Measurements from ENCODE around the gene MGLL. TPM values are rescaled to one million over a fixed set of nuclear protein-coding genes. Genes with fewer than 3 reads are reported as not detected.
"Not testable (repeated sequence)": the region's sequence is repeated elsewhere in the genome, so short reads cannot be mapped to it uniquely, and the experiment has no call there.

The MGLL gene
- total RNA-seq, 1 experiment from 2014 or later: 31.2 TPM

GRCh38 chr3:127709320-127710060 lies 112.8 kb downstream of the MGLL start:
- DNase-seq (ENCODE audit: low spot score): no peak

- no peak for DNase-seq (ENCODE audit: low spot score)
These were observed 113.5 kb downstream of the MGLL start for GRCh38 chr3:127708837-127709236.

GRCh38 chr3:127707851-127708411 lies 114.4 kb downstream of the MGLL start:
- DNase-seq (ENCODE audit: low spot score): no peak

- DNase-seq (ENCODE audit: low spot score): no peak
These were observed 115.4 kb downstream of the MGLL start for GRCh38 chr3:127706785-127707351.

GRCh38 chr3:127706312-127706711 lies 116.0 kb downstream of the MGLL start:
- DNase-seq (ENCODE audit: low spot score): no peak

GRCh38 chr3:127704840-127705239 lies 117.5 kb downstream of the MGLL start:
- DNase-seq (ENCODE audit: low spot score): not testable (repeated sequence)

- no peak for DNase-seq (ENCODE audit: low spot score)
These were observed 120.2 kb downstream of the MGLL start for GRCh38 chr3:127702151-127702578.

- no peak for DNase-seq (ENCODE audit: low spot score)
These were observed 120.9 kb downstream of the MGLL start for GRCh38 chr3:127701280-127701911.

- no peak for DNase-seq (ENCODE audit: low spot score)
These were observed 121.9 kb downstream of the MGLL start for GRCh38 chr3:127700406-127700805.

GRCh38 chr3:127699416-127700300 lies 122.7 kb downstream of the MGLL start:
- DNase-seq (ENCODE audit: low spot score): no peak

- DNase-seq (ENCODE audit: low spot score): no peak
These were observed 123.5 kb downstream of the MGLL start for GRCh38 chr3:127698691-127699415.

- DNase-seq (ENCODE audit: low spot score): no peak
These were observed 124.0 kb downstream of the MGLL start for GRCh38 chr3:127698286-127698685.

- no peak for DNase-seq (ENCODE audit: low spot score)
These were observed 124.6 kb downstream of the MGLL start for GRCh38 chr3:127697551-127698240.

GRCh38 chr3:127694467-127695215 lies 127.7 kb downstream of the MGLL start:
- peak; percentile 59 for DNase-seq (ENCODE audit: low spot score)

- no peak for DNase-seq (ENCODE audit: low spot score)
These were observed 128.9 kb downstream of the MGLL start for GRCh38 chr3:127693336-127693843.

- DNase-seq (ENCODE audit: low spot score): no peak
These were observed 129.6 kb downstream of the MGLL start for GRCh38 chr3:127692501-127693335.

GRCh38 chr3:127691974-127692373 lies 130.3 kb downstream of the MGLL start:
- DNase-seq (ENCODE audit: low spot score): no peak

- DNase-seq (ENCODE audit: low spot score): no peak
These were observed 130.8 kb downstream of the MGLL start for GRCh38 chr3:127691489-127691888.
